WTC11 (cell line): ENCODE results near the gene EIF2AK2. TPM values are rescaled to one million over a fixed set of nuclear protein-coding genes. Genes with fewer than 3 reads are reported as not detected.

ENCODE experiments used
- CREB1 ChIP-seq: sonication (generic); formaldehyde crosslinking; IDR thresholded peaks from 2 replicates; pipeline ENCODE4 v1.8.0; 2023; ENCODE audit warnings: mild to moderate bottlenecking, missing genetic modification reagents
- E2F5 ChIP-seq: sonication (generic); formaldehyde crosslinking; IDR thresholded peaks from 2 replicates; pipeline ENCODE4 v1.8.1; 2022; ENCODE audit warnings: mild to moderate bottlenecking, moderate library complexity, missing genetic modification reagents
- ERG ChIP-seq: fragments of 250-450 bp; sonication (Bioruptor Pico); IDR thresholded peaks from 2 replicates; pipeline ENCODE4 v1.8.0; 2021; ENCODE audit warnings: mild to moderate bottlenecking
- HMGXB4 ChIP-seq: sonication (generic); formaldehyde crosslinking; IDR thresholded peaks from 2 replicates; pipeline ENCODE4 v1.8.1; 2023; ENCODE audit warnings: mild to moderate bottlenecking, moderate library complexity, missing genetic modification reagents
- JUN ChIP-seq: sonication (generic); formaldehyde crosslinking; IDR thresholded peaks from 2 replicates; pipeline ENCODE4 v1.8.0; 2023; ENCODE audit warnings: mild to moderate bottlenecking, missing genetic modification reagents
- MYBL2 ChIP-seq: sonication (generic); formaldehyde crosslinking; IDR thresholded peaks from 2 replicates; pipeline ENCODE4 v1.8.1; 2023; ENCODE audit warnings: mild to moderate bottlenecking, moderate library complexity, missing genetic modification reagents
- PRDM15 ChIP-seq: sonication (generic); formaldehyde crosslinking; IDR thresholded peaks from 2 replicates; pipeline ENCODE4 v1.8.0; 2022; ENCODE audit warnings: missing genetic modification reagents
- PRRX2 ChIP-seq: fragments of 250-450 bp; sonication (Bioruptor Pico); IDR thresholded peaks from 2 replicates; pipeline ENCODE4 v1.8.0; 2021; ENCODE audit warnings: mild to moderate bottlenecking
- SMAD4 ChIP-seq: sonication (generic); formaldehyde crosslinking; IDR thresholded peaks from 2 replicates; pipeline ENCODE4 v1.8.0; 2022; ENCODE audit warnings: mild to moderate bottlenecking, missing genetic modification reagents
- SP1 ChIP-seq: sonication (generic); formaldehyde crosslinking; conservative IDR thresholded peaks from 2 replicates; pipeline ENCODE4 v1.8.1; 2022; ENCODE audit warnings: missing genetic modification reagents
- TEAD1 ChIP-seq: sonication (generic); formaldehyde crosslinking; IDR thresholded peaks from 2 replicates; pipeline ENCODE4 v1.8.0; 2022; ENCODE audit warnings: mild to moderate bottlenecking, missing genetic modification reagents
- USF1 ChIP-seq: sonication (generic); formaldehyde crosslinking; IDR thresholded peaks from 2 replicates; pipeline ENCODE4 v1.8.0; 2022; ENCODE audit warnings: mild to moderate bottlenecking, missing genetic modification reagents
- ZMAT4 ChIP-seq: fragments of 250-450 bp; sonication (Bioruptor Pico); IDR thresholded peaks from 2 replicates; pipeline ENCODE4 v1.9.0; 2021; ENCODE audit warnings: mild to moderate bottlenecking
- ZNF121 ChIP-seq: sonication (generic); formaldehyde crosslinking; IDR thresholded peaks from 2 replicates; pipeline ENCODE4 v1.8.0; 2023; ENCODE audit warnings: missing genetic modification reagents
- ZNF219 ChIP-seq: sonication (generic); formaldehyde crosslinking; IDR thresholded peaks from 2 replicates; pipeline ENCODE4 v1.8.0; 2023; ENCODE audit warnings: missing genetic modification reagents, mild to moderate bottlenecking, borderline replicate concordance
- ZNF232 ChIP-seq: sonication (generic); formaldehyde crosslinking; IDR thresholded peaks from 2 replicates; pipeline ENCODE4 v1.8.0; 2022; ENCODE audit warnings: mild to moderate bottlenecking, missing genetic modification reagents
- ZNF512 ChIP-seq: sonication (generic); formaldehyde crosslinking; IDR thresholded peaks from 2 replicates; pipeline ENCODE4 v1.8.1; 2022; ENCODE audit warnings: missing genetic modification reagents, borderline replicate concordance
- ZNF532 ChIP-seq: fragments of 250-450 bp; sonication (Bioruptor Pico); IDR thresholded peaks from 2 replicates; pipeline ENCODE4 v1.9.0; 2021; ENCODE audit warnings: mild to moderate bottlenecking, borderline replicate concordance
- ZNF671 ChIP-seq: fragments of 250-450 bp; sonication (Bioruptor Pico); IDR thresholded peaks from 2 replicates; pipeline ENCODE4 v1.8.0; 2021; ENCODE audit warnings: mild to moderate bottlenecking
- total RNA-seq: library from RNA; stranded (reverse); gene quantifications from 3 replicates; pipeline ENCODE4 v1.2.3, GENCODE V29; 2021
- TF ChIP-seq, protein P1 (sequence below): sonication (generic); formaldehyde crosslinking; IDR thresholded peaks from 2 replicates; pipeline ENCODE4 v1.8.0; 2022; ENCODE audit warnings: mild to moderate bottlenecking, missing genetic modification reagents
- TF ChIP-seq, protein P2 (sequence below): sonication (generic); formaldehyde crosslinking; IDR thresholded peaks from 2 replicates; pipeline ENCODE4 v1.8.0; 2022; ENCODE audit warnings: mild to moderate bottlenecking, missing genetic modification reagents

Gene EIF2AK2
- total RNA-seq, 1 experiment from 2014 or later: 34.2 TPM

DNA sequence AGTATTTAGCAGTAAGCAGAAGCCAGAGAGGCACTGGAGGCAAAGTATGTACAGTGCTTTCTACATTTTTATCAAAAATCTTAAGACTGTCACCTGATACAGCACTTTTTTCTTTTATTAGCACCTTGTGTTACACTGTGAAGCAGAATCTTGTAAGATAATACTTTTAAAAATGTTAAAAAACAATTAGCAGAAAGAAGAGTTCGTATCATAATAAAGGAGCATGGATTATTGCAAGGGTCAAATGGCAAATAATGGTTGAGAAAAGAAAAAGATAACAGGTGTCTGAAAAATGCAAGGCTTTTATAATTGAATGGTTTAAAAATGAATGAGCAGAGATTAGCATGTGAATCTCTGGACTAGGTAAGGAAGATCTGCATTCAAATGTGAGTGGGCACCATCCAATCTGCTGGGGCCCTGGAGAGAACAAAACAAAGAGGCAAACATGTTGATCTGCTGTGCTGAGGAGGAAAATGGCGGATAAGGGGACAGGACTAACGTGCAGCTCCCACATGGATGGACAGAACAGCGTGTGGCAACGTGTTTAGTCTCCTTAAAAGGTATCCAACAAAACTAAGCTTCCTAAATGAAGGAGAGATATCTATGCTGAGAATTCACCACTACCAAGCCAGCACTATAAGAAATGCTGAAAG, 49.0 kb upstream of the EIF2AK2 start (continued):
- no peak for TF ChIP-seq MYBL2 (CRISPR knock-in tag)
- no peak for TF ChIP-seq PRDM15 (CRISPR knock-in tag)
- no peak for TF ChIP-seq USF1 (CRISPR knock-in tag)
- TF ChIP-seq E2F5 (CRISPR knock-in tag): no peak
- TF ChIP-seq ZMAT4 (CRISPR knock-in tag): no peak; the same call in 1 of the 2 replicates
- TF ChIP-seq ZNF219 (CRISPR knock-in tag): no peak
- no peak for TF ChIP-seq ZNF232 (CRISPR knock-in tag)
- TF ChIP-seq, protein P1, sequence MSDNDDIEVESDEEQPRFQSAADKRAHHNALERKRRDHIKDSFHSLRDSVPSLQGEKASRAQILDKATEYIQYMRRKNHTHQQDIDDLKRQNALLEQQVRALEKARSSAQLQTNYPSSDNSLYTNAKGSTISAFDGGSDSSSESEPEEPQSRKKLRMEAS (CRISPR knock-in tag): peak; percentile 84
- TF ChIP-seq SP1: no peak
- TF ChIP-seq SMAD4: no peak
- TF ChIP-seq HMGXB4 (CRISPR knock-in tag): no peak
- TF ChIP-seq ZNF671 (CRISPR knock-in tag): no peak
- TF ChIP-seq TEAD1: peak; percentile 57; the same call in 1 of the 2 replicates
- TF ChIP-seq PRRX2 (CRISPR knock-in tag): no peak
- TF ChIP-seq, protein P2, sequence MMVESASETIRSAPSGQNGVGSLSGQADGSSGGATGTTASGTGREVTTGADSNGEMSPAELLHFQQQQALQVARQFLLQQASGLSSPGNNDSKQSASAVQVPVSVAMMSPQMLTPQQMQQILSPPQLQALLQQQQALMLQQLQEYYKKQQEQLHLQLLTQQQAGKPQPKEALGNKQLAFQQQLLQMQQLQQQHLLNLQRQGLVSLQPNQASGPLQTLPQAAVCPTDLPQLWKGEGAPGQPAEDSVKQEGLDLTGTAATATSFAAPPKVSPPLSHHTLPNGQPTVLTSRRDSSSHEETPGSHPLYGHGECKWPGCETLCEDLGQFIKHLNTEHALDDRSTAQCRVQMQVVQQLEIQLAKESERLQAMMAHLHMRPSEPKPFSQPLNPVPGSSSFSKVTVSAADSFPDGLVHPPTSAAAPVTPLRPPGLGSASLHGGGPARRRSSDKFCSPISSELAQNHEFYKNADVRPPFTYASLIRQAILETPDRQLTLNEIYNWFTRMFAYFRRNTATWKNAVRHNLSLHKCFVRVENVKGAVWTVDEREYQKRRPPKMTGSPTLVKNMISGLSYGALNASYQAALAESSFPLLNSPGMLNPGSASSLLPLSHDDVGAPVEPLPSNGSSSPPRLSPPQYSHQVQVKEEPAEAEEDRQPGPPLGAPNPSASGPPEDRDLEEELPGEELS (CRISPR knock-in tag): 0 out of 2 replicates have a peak, but pooled peaks have one; percentile 37
- TF ChIP-seq JUN (CRISPR knock-in tag): no peak
- TF ChIP-seq ZNF121: no peak
- no peak for TF ChIP-seq ERG
- TF ChIP-seq ZNF532 (CRISPR knock-in tag): peak; percentile 80; the same call in 1 of the 2 replicates
- no peak for TF ChIP-seq ZNF512 (CRISPR knock-in tag)
- TF ChIP-seq CREB1 (CRISPR knock-in tag): no peak
